Measurements from ENCODE around the gene ARHGAP31.

ARHGAP31 gene

GRCh38 chr3:119437691-119438258 is 143.6 kb downstream of the ARHGAP31 start:
- DNase-seq (ENCODE audit: extremely low spot score): no peak
- CTCF ChIA-PET: no interaction called here
- TF ChIP-seq SP1 (IDR thresholded peaks at IDR 0.05): no peak
- no peak for TF ChIP-seq ARNT (IDR thresholded peaks at IDR 0.05)
- TF ChIP-seq ELF4 (IDR thresholded peaks at IDR 0.05): no peak
- TF ChIP-seq L3MBTL2 (conservative IDR thresholded peaks at IDR 0.05): no peak
- TF ChIP-seq NFRKB (IDR thresholded peaks at IDR 0.05): no peak
- no peak for TF ChIP-seq LEF1 (IDR thresholded peaks at IDR 0.05; ENCODE audit: borderline replicate concordance)
- no peak for TF ChIP-seq SUZ12 (IDR thresholded peaks at IDR 0.05)
- TF ChIP-seq TARDBP (IDR thresholded peaks at IDR 0.05): no peak
- TF ChIP-seq ZNF384 (IDR thresholded peaks at IDR 0.05): no peak
- TF ChIP-seq FOXK2 (IDR thresholded peaks at IDR 0.05): no peak
- TF ChIP-seq FOXM1 (IDR thresholded peaks at IDR 0.05; ENCODE audit: borderline replicate concordance): no peak
- POLR2A ChIA-PET: no interaction called here

DNA sequence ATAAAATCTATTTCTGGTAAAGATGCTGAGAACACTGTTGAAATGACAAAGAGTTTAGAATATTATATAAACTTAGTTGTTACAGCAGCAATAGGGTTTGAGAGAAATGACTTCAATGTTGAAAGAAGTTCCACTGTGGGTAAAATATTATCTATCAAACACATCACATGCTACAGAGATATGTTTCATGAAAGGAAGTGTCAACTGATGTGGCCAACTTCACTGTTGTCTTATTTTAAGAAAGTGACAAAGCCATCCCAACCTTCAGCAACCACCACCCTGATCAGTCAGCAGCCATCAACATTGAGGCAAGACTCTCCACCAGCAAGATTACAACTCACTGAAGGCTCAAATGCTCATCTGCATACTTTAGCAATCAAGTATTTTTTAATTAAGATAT is 149.0 kb downstream of the ARHGAP31 start:
- ChIA-PET CTCF (no interaction called here), POLR2A (no interaction called here)
- DNase-seq (ENCODE audit: extremely low spot score): no peak
- TF ChIP-seq L3MBTL2 (conservative IDR thresholded peaks at IDR 0.05) (no peak), FOXA1 (IDR thresholded peaks at IDR 0.05) (no peak), SUZ12 (IDR thresholded peaks at IDR 0.05) (no peak), HDGF (IDR thresholded peaks at IDR 0.05; ENCODE audit: borderline replicate concordance) (no peak)

DNA sequence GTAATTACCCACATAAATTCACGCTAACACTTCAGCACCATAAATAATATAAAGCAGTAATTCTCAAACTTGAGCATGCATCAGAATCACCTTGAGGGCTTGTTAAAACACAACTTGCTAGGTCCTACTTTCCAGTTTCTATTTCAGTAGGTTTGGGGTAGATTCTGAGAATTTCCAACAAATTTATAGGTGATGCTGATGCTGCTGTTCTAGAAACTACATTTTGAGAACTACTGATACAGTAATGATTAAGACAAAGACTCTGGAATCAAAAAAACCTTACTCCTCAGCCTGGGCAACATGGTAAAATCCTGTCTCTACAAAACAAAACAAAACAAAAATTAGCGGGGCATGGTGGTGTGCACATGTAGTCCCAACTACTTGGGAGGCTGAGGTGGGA is 150.4 kb downstream of the ARHGAP31 start:
- CTCF ChIA-PET: no interaction called here
- TF ChIP-seq FOXK2 (IDR thresholded peaks at IDR 0.05): no peak
- no peak for TF ChIP-seq SUZ12 (IDR thresholded peaks at IDR 0.05)
- TF ChIP-seq NFRKB (IDR thresholded peaks at IDR 0.05): no peak
- TF ChIP-seq ZNF384 (IDR thresholded peaks at IDR 0.05): no peak
- TF ChIP-seq ARNT (IDR thresholded peaks at IDR 0.05): no peak
- no peak for TF ChIP-seq LEF1 (IDR thresholded peaks at IDR 0.05; ENCODE audit: borderline replicate concordance)
- no peak for TF ChIP-seq HDGF (IDR thresholded peaks at IDR 0.05; ENCODE audit: borderline replicate concordance)
- no peak for TF ChIP-seq L3MBTL2 (conservative IDR thresholded peaks at IDR 0.05)
- no peak for TF ChIP-seq CTBP1 (IDR thresholded peaks at IDR 0.05; ENCODE audit: borderline replicate concordance)
- POLR2A ChIA-PET: no interaction called here
- DNase-seq (ENCODE audit: extremely low spot score): no peak

DNA sequence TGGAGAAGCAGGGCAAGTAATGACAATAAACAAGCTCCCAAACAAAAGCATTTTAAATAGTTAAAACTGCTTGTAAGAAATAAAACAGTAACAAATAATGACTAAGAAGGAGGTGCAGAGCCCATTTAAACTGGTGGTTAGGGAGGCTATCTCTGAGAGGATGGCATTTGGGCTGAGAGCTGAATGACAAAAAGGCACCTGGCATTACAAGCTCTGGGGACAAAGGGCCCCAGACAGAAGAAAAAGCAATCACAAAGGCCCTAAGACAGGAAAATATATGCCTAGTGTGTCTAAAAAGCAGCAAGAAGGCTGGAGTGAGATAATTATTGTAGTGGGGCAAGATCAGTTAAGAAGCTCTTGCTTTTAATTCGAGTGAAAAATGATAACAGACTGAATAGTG is 159.6 kb downstream of the ARHGAP31 start:
- no peak for DNase-seq (ENCODE audit: extremely low spot score)
- CTCF ChIA-PET: no interaction called here
- POLR2A ChIA-PET: interaction anchor here (0.7 kb wide), 1 partner anchor 9 kb away, joined by 3 read pairs; the partner anchor contains the start of gene TMEM39A
- TF ChIP-seq CTBP1 (IDR thresholded peaks at IDR 0.05; ENCODE audit: borderline replicate concordance): no peak
- no peak for TF ChIP-seq LEF1 (IDR thresholded peaks at IDR 0.05; ENCODE audit: borderline replicate concordance)
- TF ChIP-seq ZNF384 (IDR thresholded peaks at IDR 0.05): no peak

DNA sequence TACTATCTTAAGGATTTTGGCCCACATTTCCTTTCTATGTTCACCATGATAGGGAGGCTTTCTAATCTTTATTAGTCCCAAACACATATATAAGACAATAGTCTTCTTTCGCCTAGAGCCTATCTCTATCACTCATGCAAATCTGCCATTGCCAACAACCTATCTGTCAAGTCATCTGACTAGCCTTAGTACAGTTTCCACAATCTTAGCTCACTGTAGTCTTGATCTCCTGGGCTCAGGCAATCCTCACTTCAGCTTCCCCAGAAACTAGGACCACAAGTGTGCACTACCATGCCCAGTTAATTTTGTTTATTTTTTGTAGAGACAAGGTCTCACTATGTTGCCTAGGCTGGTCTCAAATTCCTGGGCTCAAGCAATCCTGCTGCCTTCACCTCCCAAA is 162.3 kb downstream of the ARHGAP31 start:
- POLR2A ChIA-PET: no interaction called here
- no peak for DNase-seq (ENCODE audit: extremely low spot score)
- CTCF ChIA-PET: no interaction called here
- TF ChIP-seq FOXK2 (IDR thresholded peaks at IDR 0.05): no peak
- TF ChIP-seq FOXM1 (IDR thresholded peaks at IDR 0.05; ENCODE audit: borderline replicate concordance): no peak
- TF ChIP-seq TARDBP (IDR thresholded peaks at IDR 0.05): no peak
- no peak for TF ChIP-seq FOXA1 (IDR thresholded peaks at IDR 0.05)
- no peak for TF ChIP-seq LEF1 (IDR thresholded peaks at IDR 0.05; ENCODE audit: borderline replicate concordance)

DNA sequence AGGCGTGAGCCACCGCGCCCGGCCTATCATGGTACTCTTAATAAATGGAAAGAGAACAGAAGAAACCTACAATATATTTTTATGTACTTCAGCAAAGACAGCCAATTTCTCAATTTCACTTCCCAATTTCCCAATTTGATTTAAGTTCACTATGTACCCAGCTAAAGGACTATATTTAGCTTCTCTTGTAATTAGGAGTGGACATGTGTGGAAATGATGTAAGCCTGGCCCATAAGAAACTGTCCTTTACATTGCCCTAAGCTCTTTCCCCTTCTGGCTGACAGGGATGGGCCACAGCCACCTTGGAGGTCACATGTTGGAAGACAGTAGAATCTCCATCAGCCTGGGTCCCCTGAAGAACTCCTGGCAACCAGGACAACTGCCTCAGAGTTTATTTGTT is 163.1 kb downstream of the ARHGAP31 start:
- ChIA-PET POLR2A (no interaction called here), CTCF (no interaction called here)
- TF ChIP-seq FOXA1 (IDR thresholded peaks at IDR 0.05) (no peak), LEF1 (IDR thresholded peaks at IDR 0.05; ENCODE audit: borderline replicate concordance) (no peak), HDGF (IDR thresholded peaks at IDR 0.05; ENCODE audit: borderline replicate concordance) (no peak), FOXM1 (IDR thresholded peaks at IDR 0.05; ENCODE audit: borderline replicate concordance) (no peak), ZNF384 (IDR thresholded peaks at IDR 0.05) (no peak), ELF4 (IDR thresholded peaks at IDR 0.05) (no peak), CTBP1 (IDR thresholded peaks at IDR 0.05; ENCODE audit: borderline replicate concordance) (no peak), FOXK2 (IDR thresholded peaks at IDR 0.05) (no peak), SP1 (IDR thresholded peaks at IDR 0.05) (no peak)
- DNase-seq (ENCODE audit: extremely low spot score): no peak

DNA sequence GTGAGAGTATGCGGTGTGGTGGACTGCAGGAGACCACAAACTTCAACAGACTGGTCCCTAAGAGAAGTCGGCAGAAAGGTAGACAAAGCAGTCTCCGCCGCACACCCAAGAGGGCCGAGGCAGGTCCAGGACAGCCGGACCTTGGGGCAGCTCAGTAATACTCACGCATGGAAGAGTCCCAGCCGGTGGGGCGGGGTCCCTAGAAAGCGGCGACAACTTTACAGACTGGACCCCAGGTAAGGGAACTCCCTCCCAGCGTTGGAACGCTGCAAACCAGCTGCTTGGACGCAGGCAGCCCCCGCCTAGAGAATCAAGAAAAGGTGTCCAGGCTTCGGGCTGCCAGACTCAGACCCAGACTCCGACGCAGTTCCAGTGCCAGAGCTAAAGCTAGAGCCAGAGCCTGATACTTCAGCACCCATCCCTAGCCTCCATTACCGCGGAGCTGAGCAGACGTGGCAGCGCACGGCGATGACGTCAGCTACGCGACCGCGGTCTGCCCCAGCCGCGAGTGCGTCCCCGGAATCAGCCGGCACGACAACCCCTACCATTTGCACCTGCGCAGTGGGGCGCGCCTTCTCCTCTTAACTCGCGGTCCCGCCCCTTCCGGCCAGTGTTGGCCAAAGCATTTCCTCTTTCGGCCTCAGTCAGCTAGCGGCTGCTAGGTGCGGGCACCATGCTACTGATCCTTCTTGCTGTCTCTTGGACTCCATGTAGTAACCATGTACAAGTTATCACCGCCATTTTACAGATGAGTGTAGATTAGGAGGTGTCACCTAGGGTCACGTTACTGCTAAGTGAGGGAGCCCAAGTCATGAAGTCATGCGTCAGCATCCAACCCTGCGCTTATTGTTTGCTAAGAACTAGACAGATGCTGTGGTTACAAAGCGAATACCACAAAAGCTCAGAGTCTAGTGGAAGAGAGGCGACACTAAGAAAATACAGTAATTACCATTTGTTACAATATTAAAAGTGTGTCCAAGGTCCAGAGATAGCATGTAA is 169.3 kb downstream of the ARHGAP31 start, which contains the start of gene TMEM39A:
Gene TMEM39A, minus strand, starts transcription at position 445 of the 999 bp plus-strand sequence. CDS start 1,541 bp downstream, outside the sequence.
- TF ChIP-seq CTBP1 (IDR thresholded peaks at IDR 0.05; ENCODE audit: borderline replicate concordance): no peak
- TF ChIP-seq LEF1 (IDR thresholded peaks at IDR 0.05; ENCODE audit: borderline replicate concordance): no peak
- no peak for TF ChIP-seq HDGF (IDR thresholded peaks at IDR 0.05; ENCODE audit: borderline replicate concordance)
- TF ChIP-seq TARDBP (IDR thresholded peaks at IDR 0.05): no peak
- TF ChIP-seq L3MBTL2 (conservative IDR thresholded peaks at IDR 0.05): peak; percentile 37
- TF ChIP-seq, protein P1, sequence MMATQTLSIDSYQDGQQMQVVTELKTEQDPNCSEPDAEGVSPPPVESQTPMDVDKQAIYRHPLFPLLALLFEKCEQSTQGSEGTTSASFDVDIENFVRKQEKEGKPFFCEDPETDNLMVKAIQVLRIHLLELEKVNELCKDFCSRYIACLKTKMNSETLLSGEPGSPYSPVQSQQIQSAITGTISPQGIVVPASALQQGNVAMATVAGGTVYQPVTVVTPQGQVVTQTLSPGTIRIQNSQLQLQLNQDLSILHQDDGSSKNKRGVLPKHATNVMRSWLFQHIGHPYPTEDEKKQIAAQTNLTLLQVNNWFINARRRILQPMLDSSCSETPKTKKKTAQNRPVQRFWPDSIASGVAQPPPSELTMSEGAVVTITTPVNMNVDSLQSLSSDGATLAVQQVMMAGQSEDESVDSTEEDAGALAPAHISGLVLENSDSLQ (IDR thresholded peaks at IDR 0.05): no peak
- peak; percentile 78 for TF ChIP-seq ELF4 (IDR thresholded peaks at IDR 0.05)
- TF ChIP-seq SP1 (IDR thresholded peaks at IDR 0.05): no peak
- TF ChIP-seq FOXK2 (IDR thresholded peaks at IDR 0.05): no peak
- TF ChIP-seq FOXM1 (IDR thresholded peaks at IDR 0.05; ENCODE audit: borderline replicate concordance): no peak
- TF ChIP-seq ZNF384 (IDR thresholded peaks at IDR 0.05): no peak
- no peak for TF ChIP-seq FOXA1 (IDR thresholded peaks at IDR 0.05)
- no peak for TF ChIP-seq SUZ12 (IDR thresholded peaks at IDR 0.05)
- no peak for TF ChIP-seq NFRKB (IDR thresholded peaks at IDR 0.05)
- no peak for TF ChIP-seq BHLHE40 (IDR thresholded peaks at IDR 0.05; ENCODE audit: borderline replicate concordance)
- no peak for TF ChIP-seq ARNT (IDR thresholded peaks at IDR 0.05)
- ChIA-PET CTCF (no interaction called here), POLR2A (interaction anchor here (0.5 to 2.8 kb wide), 19 partner anchors 9 to 213 kb away, joined by 3 to 39 read pairs (median 4); partner anchors contain the start of genes ARHGAP31, COX17 and TIMMDC1)
- DNase-seq (ENCODE audit: extremely low spot score): peak; percentile 99

All from HEK293T (cell line).